ENCODE data around the gene HOXA11. TPM values are rescaled to one million over a fixed set of nuclear protein-coding genes. Genes with fewer than 3 reads are reported as not detected.

HOXA11 gene
- not detected for total RNA-seq
- long read RNA-seq = 0 reads

- intact Hi-C loops (cut with micrococcal nuclease) = no loop called here
- no peak for DNase-seq
- Histone ChIP-seq H3K4me1 (peaks cover 52% of the 10 kb centered on the region), H3K36me3 (no peaks in the 10 kb centered on the region), H3K27ac (replicated peaks) (no peak within 1 kb of the TSS), H3K4me3 (peak within 1 kb of the TSS; percentile 59), H3K27me3 (ENCODE audit: low read depth) (peaks cover 100% of the 10 kb centered on the region), H3K9me3 (replicated peaks) (no peaks in the 10 kb centered on the region)
- TF ChIP-seq CTCF (IDR thresholded peaks at IDR 0.05; ENCODE audit: borderline replicate concordance) = no peak
Observed at GRCh38 chr7:27185013-27185853, at the start of gene HOXA11. Gene HOXA11 (minus strand): TSS chr7:27185232. CDS start chr7:27185144, 88 bp downstream.

- H3K4me3 ChIP-seq = no peak overlapping the region
- peaks cover 97% of the 10 kb centered on the region for H3K27me3 ChIP-seq (ENCODE audit: low read depth)
- intact Hi-C loops (cut with micrococcal nuclease) = no loop called here
Observed at GRCh38 chr7:27229448-27229847, 44.4 kb upstream of the HOXA11 start.

GRCh38 chr7:27224983-27225934 lies 40.2 kb upstream of the HOXA11 start:
- Histone ChIP-seq H3K27ac (replicated peaks) (no peak overlapping the region), H3K4me3 (no peak overlapping the region), H3K9me3 (replicated peaks) (no peaks in the 10 kb centered on the region), H3K27me3 (ENCODE audit: low read depth) (peaks cover 99% of the 10 kb centered on the region), H3K36me3 (no peaks in the 10 kb centered on the region), H3K4me1 (peaks cover 7% of the 10 kb centered on the region)
- no peak for TF ChIP-seq CTCF (IDR thresholded peaks at IDR 0.05; ENCODE audit: borderline replicate concordance)
- DNase-seq = no peak
- intact Hi-C loops (cut with micrococcal nuclease) = no loop called here

More at GRCh38 chr7:27229448-27229847, 44.4 kb upstream of the HOXA11 start:
- peaks cover 7% of the 10 kb centered on the region for H3K4me1 ChIP-seq
- no peak overlapping the region for H3K27ac ChIP-seq (replicated peaks)
- no peak for DNase-seq
- no peaks in the 10 kb centered on the region for H3K9me3 ChIP-seq (replicated peaks)
- no peaks in the 10 kb centered on the region for H3K36me3 ChIP-seq
- TF ChIP-seq CTCF (IDR thresholded peaks at IDR 0.05; ENCODE audit: borderline replicate concordance) = no peak

- TF ChIP-seq CTCF (IDR thresholded peaks at IDR 0.05; ENCODE audit: borderline replicate concordance) = no peak
- no peak overlapping the region for H3K4me3 ChIP-seq
- peaks cover 7% of the 10 kb centered on the region for H3K4me1 ChIP-seq
- H3K36me3 ChIP-seq = no peaks in the 10 kb centered on the region
- DNase-seq = no peak
- H3K9me3 ChIP-seq (replicated peaks) = no peaks in the 10 kb centered on the region
- intact Hi-C loops (cut with micrococcal nuclease) = no loop called here
- no peak overlapping the region for H3K27ac ChIP-seq (replicated peaks)
- peaks cover 100% of the 10 kb centered on the region for H3K27me3 ChIP-seq (ENCODE audit: low read depth)
Observed at GRCh38 chr7:27223941-27224575, 39.0 kb upstream of the HOXA11 start.

- no peak for TF ChIP-seq CTCF (IDR thresholded peaks at IDR 0.05; ENCODE audit: borderline replicate concordance)
- intact Hi-C loops (cut with micrococcal nuclease) = no loop called here
Observed at GRCh38 chr7:27221201-27221797, 36.3 kb upstream of the HOXA11 start.

More at GRCh38 chr7:27221201-27221797, 36.3 kb upstream of the HOXA11 start:
- H3K36me3 ChIP-seq = no peaks in the 10 kb centered on the region
- no peaks in the 10 kb centered on the region for H3K9me3 ChIP-seq (replicated peaks)
- no peak for DNase-seq
- H3K4me3 ChIP-seq = no peak overlapping the region
- peaks cover 7% of the 10 kb centered on the region for H3K4me1 ChIP-seq
- H3K27me3 ChIP-seq (ENCODE audit: low read depth) = peaks cover 100% of the 10 kb centered on the region
- H3K27ac ChIP-seq (replicated peaks) = no peak overlapping the region

All from left ventricle myocardium inferior (tissue), 1 donor.